ENCODE results near the gene AKR1C4. TPM values are rescaled to one million over a fixed set of nuclear protein-coding genes. Genes with fewer than 3 reads are reported as not detected.
"Not testable (repeated sequence)": the region's sequence is repeated elsewhere in the genome, so short reads cannot be mapped to it uniquely, and the experiment has no call there.

AKR1C4 gene
- total RNA-seq, 1 donor from 2014 or later = not detected

DNA sequence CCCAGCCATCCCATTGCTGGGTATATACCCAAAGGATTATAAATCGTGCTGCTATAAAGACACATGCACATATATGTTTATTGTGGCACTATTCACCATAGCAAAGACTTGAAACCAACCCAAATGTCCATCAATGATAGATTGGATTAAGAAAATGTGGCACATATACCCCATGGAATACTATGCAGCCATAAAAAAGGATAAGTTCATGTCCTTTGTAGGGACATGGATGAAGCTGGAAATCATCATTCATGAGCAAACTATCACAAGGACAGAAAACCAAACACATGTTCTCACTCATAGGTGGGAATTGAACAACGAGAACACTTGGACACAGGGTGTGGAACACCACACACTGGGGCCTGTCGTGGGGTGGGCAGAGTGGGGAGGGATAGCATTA is 61.1 kb downstream of the AKR1C4 start:
- H3K4me1 Mint-ChIP-seq (ENCODE audit: low read depth); H3K9me3 Mint-ChIP-seq; DNase-seq (ENCODE audit: low spot score); H3K36me3 Mint-ChIP-seq (ENCODE audit: low read depth); H3K27me3 Mint-ChIP-seq (ENCODE audit: low read depth); H3K27ac Mint-ChIP-seq; H3K4me3 Mint-ChIP-seq (ENCODE audit: low read depth); intact Hi-C loops (cut with micrococcal nuclease): not testable (repeated sequence)

DNA sequence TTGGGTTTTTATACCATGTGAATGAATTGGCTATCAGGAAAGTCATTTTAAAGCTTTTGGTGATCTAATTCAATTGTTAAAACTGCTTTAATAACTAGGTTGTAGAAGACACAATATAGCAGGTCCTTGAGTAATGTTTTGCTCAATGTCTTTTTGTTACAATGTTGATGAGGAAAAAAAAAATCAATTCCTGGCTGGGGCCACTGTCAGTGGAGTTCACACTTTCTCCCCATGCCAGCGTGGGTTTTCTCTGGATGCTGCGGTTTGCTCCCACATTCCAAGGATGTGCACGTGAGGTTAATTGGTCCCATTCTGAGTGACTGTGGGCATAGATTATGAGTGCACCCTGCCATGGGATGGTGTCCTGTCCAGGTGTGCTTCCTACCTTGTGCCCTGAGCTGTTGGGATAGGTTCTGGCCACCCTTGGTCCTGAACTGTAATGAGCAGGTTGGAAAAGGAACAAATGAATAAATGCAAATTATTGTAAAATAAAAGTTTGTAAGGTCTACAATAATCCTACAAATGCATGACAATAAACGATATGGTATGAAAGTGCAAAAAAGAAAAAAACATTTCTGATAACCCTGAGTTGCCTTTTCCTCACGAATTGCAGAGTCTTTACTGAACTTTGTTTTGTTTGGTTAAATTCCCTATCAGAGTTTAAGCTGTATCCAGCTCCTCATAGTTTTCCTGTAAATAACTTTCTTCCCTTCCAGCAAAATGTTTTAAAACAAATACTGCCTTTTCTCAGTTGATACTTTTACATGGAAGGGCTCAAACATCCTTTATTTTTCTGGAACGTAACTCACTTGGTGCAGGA is 62.7 kb downstream of the AKR1C4 start:
- peaks cover 4% of the 10 kb centered on the region for H3K27me3 Mint-ChIP-seq (ENCODE audit: low read depth)
- no peak overlapping the region for H3K4me3 Mint-ChIP-seq (ENCODE audit: low read depth)
- H3K36me3 Mint-ChIP-seq (ENCODE audit: low read depth) = no peaks in the 10 kb centered on the region
- intact Hi-C loops (cut with micrococcal nuclease) = no loop called here
- peaks cover 2% of the 10 kb centered on the region for H3K9me3 Mint-ChIP-seq
- H3K27ac Mint-ChIP-seq = no peak overlapping the region
- DNase-seq (ENCODE audit: low spot score) = no peak
- H3K4me1 Mint-ChIP-seq (ENCODE audit: low read depth) = no peaks in the 10 kb centered on the region

DNA sequence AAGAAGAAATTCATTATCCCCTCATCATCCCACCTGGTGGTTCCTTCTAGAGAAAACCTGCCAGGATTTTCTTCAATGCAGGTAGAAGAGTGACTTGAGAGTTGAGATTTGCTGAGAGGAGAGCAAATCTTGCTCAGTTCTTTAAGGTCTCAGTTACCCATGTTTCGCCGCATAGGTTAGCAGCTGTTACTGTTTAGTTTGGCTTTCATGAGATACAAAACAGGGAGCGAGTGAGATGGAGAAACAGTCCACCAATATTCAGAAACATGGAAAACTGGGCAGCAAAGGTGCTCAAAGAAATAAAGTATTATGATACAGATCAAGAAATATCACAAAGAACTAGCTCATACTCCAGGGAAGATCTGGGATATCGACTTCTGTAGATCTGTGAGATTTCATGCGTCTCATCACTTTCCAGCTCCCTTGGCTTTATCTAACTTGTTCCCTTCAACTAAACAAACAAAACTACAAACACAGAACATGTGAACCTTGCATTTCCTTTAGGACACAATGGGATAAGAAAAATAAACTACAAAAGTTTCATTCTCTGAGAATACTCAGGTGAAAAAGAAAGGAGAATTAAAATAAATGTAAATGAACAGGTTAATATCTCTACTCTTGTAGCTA is 63.4 kb downstream of the AKR1C4 start:
- Mint-ChIP-seq H3K27me3 (ENCODE audit: low read depth) (peaks cover 4% of the 10 kb centered on the region), H3K4me1 (ENCODE audit: low read depth) (no peaks in the 10 kb centered on the region), H3K27ac (no peak overlapping the region), H3K36me3 (ENCODE audit: low read depth) (no peaks in the 10 kb centered on the region), H3K4me3 (ENCODE audit: low read depth) (no peak overlapping the region), H3K9me3 (peaks cover 6% of the 10 kb centered on the region)
- DNase-seq (ENCODE audit: low spot score) = no peak
- intact Hi-C loops (cut with micrococcal nuclease) = no loop called here

DNA sequence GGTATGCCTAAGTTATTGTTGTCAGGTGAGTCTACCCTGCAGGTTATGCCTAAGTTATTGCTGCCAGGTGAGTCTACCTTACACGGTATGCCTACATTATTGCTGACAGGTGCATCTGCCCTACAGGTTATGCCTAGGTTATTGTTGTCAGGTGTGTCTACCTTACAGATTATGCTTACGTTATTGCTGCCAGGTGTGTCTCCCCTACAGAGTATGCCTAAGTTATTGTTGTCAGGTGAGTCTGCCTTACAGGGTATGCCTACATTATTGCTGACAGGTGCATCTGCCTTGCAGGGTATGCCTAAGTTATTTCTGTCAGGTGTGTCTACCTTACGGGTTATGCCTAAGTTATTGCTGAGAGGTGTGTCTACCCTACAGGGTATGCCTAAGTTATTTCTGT is 64.2 kb downstream of the AKR1C4 start:
- Mint-ChIP-seq H3K36me3 (ENCODE audit: low read depth) (peaks cover 2% of the 10 kb centered on the region), H3K4me3 (ENCODE audit: low read depth) (no peak overlapping the region), H3K4me1 (ENCODE audit: low read depth) (no peaks in the 10 kb centered on the region), H3K27me3 (ENCODE audit: low read depth) (peaks cover 2% of the 10 kb centered on the region), H3K27ac (no peak overlapping the region), H3K9me3 (peaks cover 10% of the 10 kb centered on the region)
- DNase-seq (ENCODE audit: low spot score) = no peak
- intact Hi-C loops (cut with micrococcal nuclease) = no loop called here

DNA sequence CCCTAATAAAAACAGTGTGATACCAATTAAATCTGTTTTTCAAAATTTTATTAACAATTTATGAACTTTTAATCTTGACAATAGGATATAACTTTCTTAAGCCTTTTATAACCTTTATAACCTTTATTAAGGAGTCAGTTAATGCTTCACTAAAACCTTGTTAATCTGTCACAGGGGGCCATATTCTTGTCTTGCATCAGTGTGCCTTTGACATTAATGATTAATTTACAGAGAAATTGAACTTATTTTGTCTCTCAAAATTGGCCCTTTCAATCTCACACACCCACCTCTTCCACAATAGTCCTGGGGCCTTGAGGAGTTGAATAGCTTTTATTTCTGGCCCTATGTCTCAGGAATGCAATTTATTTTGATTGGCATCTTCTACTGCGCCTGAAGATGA is 68.5 kb downstream of the AKR1C4 start:
- Mint-ChIP-seq H3K36me3 (ENCODE audit: low read depth) (peaks cover 5% of the 10 kb centered on the region), H3K27ac (no peak overlapping the region), H3K27me3 (ENCODE audit: low read depth) (no peaks in the 10 kb centered on the region), H3K4me3 (ENCODE audit: low read depth) (no peak overlapping the region), H3K4me1 (ENCODE audit: low read depth) (no peaks in the 10 kb centered on the region), H3K9me3 (peaks cover 16% of the 10 kb centered on the region)
- intact Hi-C loops (cut with micrococcal nuclease) = no loop called here
- DNase-seq (ENCODE audit: low spot score) = no peak

DNA sequence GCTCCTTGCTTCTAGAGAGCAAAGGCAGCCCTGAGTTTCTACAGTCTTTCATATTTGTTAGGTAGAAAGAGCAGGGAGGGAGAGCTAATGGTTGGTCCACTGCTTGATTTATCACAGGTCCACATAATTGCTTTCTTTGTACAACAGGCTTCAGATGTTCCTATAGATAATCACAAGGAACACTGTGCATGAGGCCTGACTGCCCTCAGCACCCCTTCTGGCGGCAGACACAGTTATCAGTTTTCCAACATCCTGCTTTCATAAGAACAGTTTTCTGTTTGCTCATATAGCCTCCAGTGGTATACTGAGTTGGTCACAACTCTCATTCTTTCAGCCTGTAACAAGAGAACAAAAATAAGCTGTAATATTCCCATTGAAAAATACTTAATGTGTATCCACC is 69.7 kb downstream of the AKR1C4 start:
- Mint-ChIP-seq H3K36me3 (ENCODE audit: low read depth) (peaks cover 5% of the 10 kb centered on the region), H3K27me3 (ENCODE audit: low read depth) (no peaks in the 10 kb centered on the region), H3K4me1 (ENCODE audit: low read depth) (no peaks in the 10 kb centered on the region), H3K9me3 (peaks cover 16% of the 10 kb centered on the region), H3K4me3 (ENCODE audit: low read depth) (no peak overlapping the region), H3K27ac (no peak overlapping the region)
- intact Hi-C loops (cut with micrococcal nuclease) = no loop called here
- DNase-seq (ENCODE audit: low spot score) = no peak

DNA sequence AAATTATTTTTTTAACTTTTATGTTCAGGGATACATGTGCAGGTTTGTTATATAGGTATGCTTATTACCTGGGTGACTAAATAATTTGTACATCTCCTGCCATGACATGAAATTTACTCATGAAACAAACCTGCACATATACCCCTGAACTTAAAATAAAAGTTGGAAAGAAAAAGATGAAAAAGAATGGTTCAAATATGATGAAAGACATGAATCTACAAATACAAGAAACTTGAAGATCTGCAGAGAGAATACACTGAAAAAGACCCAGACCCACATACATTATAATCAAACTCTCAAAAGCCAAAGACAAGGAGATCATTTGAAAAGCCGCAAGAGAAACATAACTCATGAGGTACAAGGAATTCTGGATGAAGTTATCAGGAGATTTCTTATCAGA is 70.2 kb downstream of the AKR1C4 start:
- Mint-ChIP-seq H3K4me3 (ENCODE audit: low read depth) (no peak overlapping the region), H3K9me3 (peaks cover 16% of the 10 kb centered on the region), H3K27me3 (ENCODE audit: low read depth) (no peaks in the 10 kb centered on the region), H3K27ac (no peak overlapping the region), H3K4me1 (ENCODE audit: low read depth) (no peaks in the 10 kb centered on the region), H3K36me3 (ENCODE audit: low read depth) (peaks cover 5% of the 10 kb centered on the region)
- DNase-seq (ENCODE audit: low spot score) = no peak
- intact Hi-C loops (cut with micrococcal nuclease) = no loop called here

DNA sequence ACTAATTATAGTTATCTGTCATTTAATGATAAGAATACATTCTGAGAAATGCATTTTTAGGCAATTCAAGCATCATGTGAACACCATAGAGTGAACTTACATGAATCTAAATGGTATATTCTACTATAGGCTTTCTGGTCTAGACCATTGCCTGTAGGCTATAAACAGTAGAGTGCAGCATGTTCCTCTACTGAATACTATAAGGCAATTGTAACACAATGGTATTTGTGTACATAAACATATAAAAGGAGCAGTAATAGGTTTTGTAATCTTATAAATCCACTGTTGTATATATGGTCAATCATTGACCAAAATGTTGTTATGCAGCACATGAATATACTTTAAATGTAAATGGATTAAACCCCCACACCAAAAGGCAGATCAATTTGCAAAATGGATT is 71.6 kb downstream of the AKR1C4 start:
- Mint-ChIP-seq H3K9me3 (peaks cover 16% of the 10 kb centered on the region), H3K27ac (no peak overlapping the region), H3K36me3 (ENCODE audit: low read depth) (peaks cover 5% of the 10 kb centered on the region), H3K4me3 (ENCODE audit: low read depth) (no peak overlapping the region), H3K4me1 (ENCODE audit: low read depth) (no peaks in the 10 kb centered on the region), H3K27me3 (ENCODE audit: low read depth) (no peaks in the 10 kb centered on the region)
- intact Hi-C loops (cut with micrococcal nuclease) = no loop called here
- DNase-seq (ENCODE audit: low spot score) = no peak

Other genes starting within 250 kb of the AKR1C4 start
- 0.97 and 1.3 TPM in 2 replicates for gene AKR1C1, start 233.4 kb upstream of the AKR1C4 start, total RNA-seq
- not detected in 2 replicates for gene AKR1C2, start 193.0 kb upstream of the AKR1C4 start, total RNA-seq
- gene AKR1C3, start 102.4 kb upstream of the AKR1C4 start, total RNA-seq = 0.34 and 0.53 TPM in 2 replicates
- not detected in 2 replicates for gene AKR1C8, start 11.7 kb upstream of the AKR1C4 start, total RNA-seq
- gene UCN3, start 168.1 kb downstream of the AKR1C4 start, total RNA-seq = not detected in 2 replicates
- gene TUBAL3, start 208.0 kb downstream of the AKR1C4 start, total RNA-seq = not detected in 2 replicates
- gene NET1, start 215.7 kb downstream of the AKR1C4 start, total RNA-seq = 41.3 and 43.3 TPM in 2 replicates

Measured in activated T-helper 2 cell treated with anti-CD3 and anti-CD28 coated beads, Interferon-gamma antibody, Interleukin-2, Interleukin-4, amounts not matched to agents 10 μg/mL and 5 μg/mL and 100 μg/mL, durations not matched to agents 14 hours and 24 hours and 36 hours (primary cell).